Endothelial cell of umbilical vein (primary cell): ENCODE data around the gene AGBL4. TPM values are rescaled to one million over a fixed set of nuclear protein-coding genes. Genes with fewer than 3 reads are reported as not detected.

ENCODE experiments used
- BruUV-seq: library from RNA; stranded (reverse); fragments of 400-500 nt; replicated peaks from 2 replicates; lab custom pipeline; 2021; lab: Mats Ljungman, UMichigan
- CTCF ChIA-PET: fragments of 300-600, 350-600 bp; sonication (Branson Sonifier 250); formaldehyde crosslinking; loops from one replicate; lab custom pipeline; 2021; ENCODE audit warnings: antibody characterized with exemption, inconsistent platforms; lab: Charles Lee
- POLR2A ChIA-PET: fragments of 300-600, 350-600 bp; sonication (Branson Sonifier 250); formaldehyde crosslinking; loops from one replicate; lab custom pipeline; 2021; ENCODE audit warnings: antibody characterized with exemption, inconsistent platforms; lab: Charles Lee
- DNase-seq: peaks from one replicate; pipeline ENCODE4 v3.0.0-alpha.2; 2011; ENCODE audit warnings: low read depth, low spot score
- FAIRE-seq: peaks from 2 replicates; lab custom pipeline; 2011; peaks lifted over from hg19 to GRCh38; lab: Jason Lieb, UNC
- H2AFZ ChIP-seq: 2 replicates; pipeline ENCODE4 v1.6.0; 2012; ENCODE audit warnings: low read depth, low read length, control low read depth, inconsistent platforms
- H3K27ac ChIP-seq: 2 replicates; pipeline ENCODE4 v1.5.1; 2011; ENCODE audit warnings: low read depth, mild to moderate bottlenecking, control low read depth, low read length, moderate library complexity; ENCODE audit not compliant: insufficient read depth
- H3K27me3 ChIP-seq, 2 experiments: 2 replicates each; pipeline versions ENCODE4 v1.6.0 to v1.6.1; 2011; ENCODE audit warnings: low read length in 2 of 2, mixed read lengths in 1 of 2; ENCODE audit not compliant: control insufficient read depth in 2 of 2, insufficient read depth in 2 of 2
- H3K36me3 ChIP-seq, 2 experiments: 2 replicates in 1 of 2; 3 replicates in 1 of 2; pipeline ENCODE4 v1.5.1; 2011; ENCODE audit warnings: low read length in 2 of 2, mild to moderate bottlenecking in 1 of 2, moderate library complexity in 1 of 2; ENCODE audit not compliant: control insufficient read depth in 2 of 2, insufficient read depth in 2 of 2; ENCODE audit errors: extremely low read depth in 1 of 2
- H3K4me1 ChIP-seq: 3 replicates; pipeline ENCODE4 v1.5.1; 2011; ENCODE audit warnings: mild to moderate bottlenecking, low read length; ENCODE audit not compliant: control insufficient read depth, insufficient read depth; ENCODE audit errors: extremely low read depth
- H3K4me2 ChIP-seq: 2 replicates; pipeline ENCODE4 v1.6.1; 2011; ENCODE audit warnings: low read length, control low read depth, mixed read lengths; ENCODE audit not compliant: insufficient read depth
- H3K4me3 ChIP-seq, 3 experiments: fragments of 200-600 bp in 1 of 3; sonication (generic), shearing (Covaris generic) in 1 of 3; replicated peaks in 1 of 3; 2 replicates each; pipeline ENCODE4 v1.5.1; 2011 to 2016; ENCODE audit warnings: control low read depth in 3 of 3, low read length in 3 of 3, mild to moderate bottlenecking in 2 of 3, inconsistent platforms in 1 of 3, low read depth in 1 of 3, moderate library complexity in 1 of 3; ENCODE audit not compliant: insufficient read depth in 1 of 3
- H3K79me2 ChIP-seq: 2 replicates; pipeline ENCODE4 v1.6.0; 2012; ENCODE audit warnings: low read length, inconsistent platforms; ENCODE audit not compliant: control insufficient read depth, insufficient read depth
- H3K9ac ChIP-seq: replicated peaks from 2 replicates; pipeline ENCODE3; 2011; ENCODE audit warnings: low read length, control low read depth; ENCODE audit not compliant: insufficient read depth; ENCODE audit errors: extremely low read depth
- H3K9me1 ChIP-seq: replicated peaks from 3 replicates; pipeline ENCODE4 v1.6.0; 2011; ENCODE audit warnings: mild to moderate bottlenecking, low read length; ENCODE audit not compliant: control insufficient read depth, insufficient read depth; ENCODE audit errors: extremely low read depth
- H3K9me3 ChIP-seq: replicated peaks from 2 replicates; pipeline ENCODE4 v1.5.1; 2012; ENCODE audit warnings: low read length, inconsistent platforms; ENCODE audit not compliant: control insufficient read depth, insufficient read depth
- H4K20me1 ChIP-seq: replicated peaks from 2 replicates; pipeline ENCODE3; 2011; ENCODE audit warnings: mild to moderate bottlenecking, low read length; ENCODE audit not compliant: control insufficient read depth, insufficient read depth; ENCODE audit errors: extremely low read depth
- GATA2 ChIP-seq: IDR thresholded peaks from 2 replicates; pipeline ENCODE4 v1.7.0; 2011; ENCODE audit warnings: low read depth, mild to moderate bottlenecking, moderate library complexity, mixed read lengths, low read length; ENCODE audit not compliant: insufficient read length, insufficient read depth
- JUN ChIP-seq: IDR thresholded peaks from 2 replicates; pipeline ENCODE4 v1.6.1; 2011; ENCODE audit warnings: borderline replicate concordance, low read depth; ENCODE audit not compliant: insufficient read length, insufficient read depth
- MYC ChIP-seq: IDR thresholded peaks from one replicate; pipeline ENCODE4 v1.6.1; 2011; ENCODE audit warnings: mild to moderate bottlenecking, low read depth, low read length
- POLR2A ChIP-seq: IDR thresholded peaks from 2 replicates; pipeline ENCODE4 v1.6.1; 2012; ENCODE audit warnings: low read depth, mild to moderate bottlenecking, control low read depth, low read length
- POLR2AphosphoS5 ChIP-seq: IDR thresholded peaks from 2 replicates; pipeline ENCODE4 v1.6.1; 2012; ENCODE audit warnings: low read depth, mild to moderate bottlenecking, control low read depth, low read length, moderate library complexity; ENCODE audit not compliant: insufficient read depth
- dilution Hi-C: fragments of 300-500 bp; cut with MboI; formaldehyde crosslinking; loops from one replicate; pipeline ENCODE4 v1.15.0; 2019; ENCODE audit warnings: low sequenced_read_pairs; ENCODE audit not compliant: extremely low pct_ligation_motif_present
- intact Hi-C: fragments of 100-400 bp; cut with micrococcal nuclease; formaldehyde crosslinking; loops from one replicate; pipeline ENCODE4 v1.10.0; 2022
- polyA plus RNA-seq, 4 experiments: library from polyadenylated mRNA; depleted of rRNA in 3 of 4; stranded (reverse) in 3 of 4; unstranded in 1 of 4; fragments of >200 nt; gene quantifications; 2 replicates each; pipeline versions ENCODE4 v1.2.1 to v1.2.3, GENCODE V29; 2011 to 2012; ENCODE audit warnings: missing spikeins in 1 of 4
- total RNA-seq: library from RNA; stranded (reverse); gene quantifications from 2 replicates; pipeline ENCODE4 v1.2.3, GENCODE V29; 2021
- TF ChIP-seq, protein P1 (sequence below): IDR thresholded peaks from 2 replicates; pipeline ENCODE4 v1.6.1; 2011; ENCODE audit not compliant: insufficient read depth, insufficient read length

The AGBL4 gene
- total and polyA plus RNA-seq, 2 donors (not counting 3 experiments of a cell fraction or from before 2014, with no cell fraction given): not detected

DNA sequence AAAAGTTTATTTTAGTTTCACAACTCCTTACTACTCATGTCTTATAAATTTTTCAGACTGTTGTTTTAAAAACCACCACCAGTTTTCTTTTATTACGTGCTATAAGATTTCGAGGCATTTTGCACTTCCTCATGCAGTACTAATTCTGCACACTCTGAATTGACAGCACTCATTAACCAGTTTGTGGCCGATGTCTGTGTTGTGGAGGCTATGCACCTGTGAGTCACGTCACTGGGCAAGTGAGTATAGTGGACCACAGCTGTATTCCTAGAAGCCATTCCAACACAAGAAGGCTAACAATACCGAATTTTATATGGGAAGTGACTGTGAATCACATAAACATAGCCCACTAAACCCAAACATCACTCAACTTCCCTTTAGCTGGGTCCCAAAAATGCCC is 1530.7 kb downstream of the AGBL4 start:
- intact Hi-C loops: no loop called here
- Histone ChIP-seq H2AFZ (no peak overlapping the region), H4K20me1 (no peaks in the 10 kb centered on the region), H3K36me3 (no peaks in the 10 kb centered on the region), H3K4me3 (no peak overlapping the region), H3K4me1 (peaks cover 7% of the 10 kb centered on the region), H3K27ac (no peak overlapping the region), H3K27me3 (peaks cover 0 to 1% of the 10 kb centered on the region in 2 experiments), H3K9me3 (no peaks in the 10 kb centered on the region), H3K9ac (no peak overlapping the region), H3K79me2 (no peaks in the 10 kb centered on the region), H3K9me1 (no peaks in the 10 kb centered on the region), H3K4me2 (no peak overlapping the region)
- FAIRE-seq (no peak), DNase-seq (peak; percentile 7)
- ChIA-PET CTCF (no interaction called here), POLR2A (no interaction called here)
- no TSS peak for BruUV-seq
- dilution Hi-C loops: no loop called here
- TF ChIP-seq POLR2AphosphoS5: no peak
- TF ChIP-seq, protein P1, sequence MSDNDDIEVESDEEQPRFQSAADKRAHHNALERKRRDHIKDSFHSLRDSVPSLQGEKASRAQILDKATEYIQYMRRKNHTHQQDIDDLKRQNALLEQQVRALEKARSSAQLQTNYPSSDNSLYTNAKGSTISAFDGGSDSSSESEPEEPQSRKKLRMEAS: no peak

DNA sequence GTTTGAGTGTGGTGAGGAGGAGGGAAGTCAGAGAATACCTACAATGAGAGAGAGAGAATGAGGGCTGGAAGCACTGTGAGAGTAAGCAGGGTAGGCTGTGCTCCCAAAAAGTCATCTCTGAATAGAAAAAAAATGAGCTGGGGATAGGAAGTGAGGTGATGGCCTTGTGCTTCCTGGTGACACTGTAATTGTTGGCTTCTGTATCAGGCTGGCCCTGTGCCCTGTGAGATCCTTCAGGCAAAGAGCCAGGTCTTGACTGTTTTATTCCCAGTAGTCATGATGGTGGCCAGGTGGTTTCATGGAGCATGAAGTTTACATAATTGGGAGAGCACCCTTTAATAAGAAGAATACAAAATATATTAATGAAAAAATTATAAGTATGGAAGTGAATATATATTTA is 1531.4 kb downstream of the AGBL4 start:
- ChIA-PET POLR2A (no interaction called here), CTCF (no interaction called here)
- intact Hi-C loops (no loop called here), dilution Hi-C loops (no loop called here)
- no peaks in the 10 kb centered on the region for H3K9me3 ChIP-seq
- H3K4me3 ChIP-seq: no peak overlapping the region
- no peak overlapping the region for H2AFZ ChIP-seq
- peaks cover 7% of the 10 kb centered on the region for H3K4me1 ChIP-seq
- no peak overlapping the region for H3K27ac ChIP-seq
- H3K9ac ChIP-seq: no peak overlapping the region
- H3K36me3 ChIP-seq: no peaks in the 10 kb centered on the region
- H4K20me1 ChIP-seq: no peaks in the 10 kb centered on the region
- TF ChIP-seq POLR2A: no peak
- peak; percentile 9 for TF ChIP-seq JUN
- TF ChIP-seq GATA2: no peak
- no peak for TF ChIP-seq MYC
- no peaks in the 10 kb centered on the region for H3K79me2 ChIP-seq
- no TSS peak for BruUV-seq
- no peak overlapping the region for H3K4me2 ChIP-seq
- FAIRE-seq: peak; percentile 61
- H3K9me1 ChIP-seq: no peaks in the 10 kb centered on the region
- peaks cover 0 to 1% of the 10 kb centered on the region in 2 experiments for H3K27me3 ChIP-seq
- peak; percentile 67 for DNase-seq
